Hepatocyte (in vitro differentiated cells): Measurements from ENCODE around the gene FAM3C. TPM values are rescaled to one million over a fixed set of nuclear protein-coding genes. Genes with fewer than 3 reads are reported as not detected.

Experiments
- DNase-seq: peaks from one replicate; pipeline ENCODE4 v3.0.0-alpha.2; 2016; ENCODE audit warnings: low spot score
- H2AFZ ChIP-seq: fragments of 200-600 bp; sonication (generic); 2 replicates; pipeline ENCODE4 v1.6.0; 2016; ENCODE audit warnings: antibody characterized with exemption, mild to moderate bottlenecking
- H3K27ac ChIP-seq: fragments of 200-600 bp; sonication (generic); 2 replicates; pipeline ENCODE4 v1.5.1; 2016; ENCODE audit warnings: mild to moderate bottlenecking
- H3K27me3 ChIP-seq: fragments of 200-600 bp; sonication (generic); 2 replicates; pipeline ENCODE4 v1.6.1; 2016
- H3K36me3 ChIP-seq: fragments of 200-600 bp; sonication (generic); replicated peaks from 2 replicates; pipeline ENCODE4 v1.5.1; 2016; ENCODE audit warnings: low read depth; ENCODE audit not compliant: insufficient read depth
- H3K4me1 ChIP-seq: fragments of 200-600 bp; sonication (generic); 2 replicates; pipeline ENCODE4 v1.5.1; 2016; ENCODE audit warnings: mild to moderate bottlenecking, moderate library complexity; ENCODE audit not compliant: insufficient read depth
- H3K4me2 ChIP-seq: fragments of 200-600 bp; sonication (generic); 2 replicates; pipeline ENCODE4 v1.6.0; 2016
- H3K4me3 ChIP-seq: fragments of 200-600 bp; sonication (generic); 2 replicates; pipeline ENCODE4 v1.5.1; 2016; ENCODE audit warnings: mild to moderate bottlenecking
- H3K79me2 ChIP-seq: fragments of 200-600 bp; sonication (generic); 2 replicates; pipeline ENCODE4 v1.6.0; 2017; ENCODE audit warnings: mild to moderate bottlenecking
- H3K9me2 ChIP-seq: fragments of 200-600 bp; sonication (generic); replicated peaks from 2 replicates; pipeline ENCODE4 v1.6.0; 2017; ENCODE audit warnings: mild to moderate bottlenecking; ENCODE audit not compliant: insufficient read depth
- H3K9me3 ChIP-seq: fragments of 200-600 bp; sonication (generic); 2 replicates; pipeline ENCODE4 v1.5.1; 2016; ENCODE audit warnings: low read depth, mild to moderate bottlenecking
- H4K20me1 ChIP-seq: fragments of 200-600 bp; sonication (generic); 2 replicates; pipeline ENCODE4 v1.6.0; 2016; ENCODE audit warnings: mild to moderate bottlenecking; ENCODE audit not compliant: insufficient read depth, poor library complexity, severe bottlenecking
- CTCF ChIP-seq: fragments of 200-600 bp; sonication (generic); IDR thresholded peaks from 2 replicates; pipeline ENCODE4 v1.5.1; 2016; ENCODE audit warnings: antibody characterized with exemption, mild to moderate bottlenecking; ENCODE audit not compliant: poor library complexity
- EZH2 ChIP-seq: fragments of 200-600 bp; sonication (generic); IDR thresholded peaks from 2 replicates; pipeline ENCODE4 v1.6.1; 2016; ENCODE audit warnings: antibody characterized with exemption, mild to moderate bottlenecking, borderline replicate concordance
- EZH2phosphoT487 ChIP-seq: fragments of 200-600 bp; sonication (generic); IDR thresholded peaks from one replicate; pipeline ENCODE4 v1.6.1; 2018; ENCODE audit warnings: antibody characterized with exemption, mild to moderate bottlenecking, low read depth, moderate library complexity; ENCODE audit not compliant: unreplicated experiment, severe bottlenecking
- WGBS: methylation state at CpG from one replicate; pipeline ENCODE4 v1.1.6; 2016; ENCODE audit warnings: low lambda C conversion rate; ENCODE audit errors: missing lambda C conversion rate; 5-methylcytosine and 5-hydroxymethylcytosine counted together
- polyA plus RNA-seq: library from polyadenylated mRNA; unstranded; fragments of >200 nt; fragmentation: Nextera tagmentation; extraction: Ambion mirVana; gene quantifications from 2 replicates; pipeline ENCODE4 v1.2.1, GENCODE V29; 2016
- total RNA-seq: library from RNA; depleted of rRNA; stranded (reverse); fragments of >200 nt; gene quantifications from 2 replicates; pipeline ENCODE4 v1.2.3, GENCODE V29; 2014

The FAM3C gene
- total and polyA plus RNA-seq, 2 experiments from 2014 or later, result 119 to 127 TPM

- TF ChIP-seq CTCF (no peak), EZH2 (no peak), EZH2phosphoT487 (no peak)
- Histone ChIP-seq H2AFZ (no peak overlapping the region), H3K27ac (no peak overlapping the region), H3K36me3 (no peaks in the 10 kb centered on the region), H3K79me2 (no peaks in the 10 kb centered on the region), H4K20me1 (no peaks in the 10 kb centered on the region), H3K9me2 (no peaks in the 10 kb centered on the region), H3K27me3 (no peaks in the 10 kb centered on the region), H3K4me1 (peaks cover 9% of the 10 kb centered on the region), H3K4me3 (no peak overlapping the region), H3K9me3 (no peaks in the 10 kb centered on the region), H3K4me2 (no peak overlapping the region)
- WGBS, result 57% methylated on average over 3 of the region's 3 CpGs
- no peak for DNase-seq
Observed at GRCh38 chr7:121306565-121306964, 89.5 kb downstream of the FAM3C start.

DNA sequence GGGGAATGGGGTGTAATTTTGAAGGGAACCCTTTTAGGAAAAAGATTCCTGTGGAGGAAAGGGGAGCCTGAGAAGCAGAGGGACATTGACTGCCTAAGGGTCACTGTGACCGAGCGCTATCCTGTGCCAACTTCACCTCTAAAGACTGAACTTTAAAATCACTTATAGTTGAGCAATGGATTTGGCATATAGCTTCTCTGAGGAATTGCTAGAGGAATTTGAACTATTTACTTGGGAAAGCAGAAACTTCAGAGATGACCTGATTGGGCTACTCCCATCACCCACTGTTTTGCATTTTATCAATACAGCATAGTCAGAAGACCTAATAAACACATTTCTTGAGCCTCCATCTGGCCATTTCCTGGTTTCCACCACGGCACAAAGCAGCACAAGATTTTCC lies 91.0 kb downstream of the FAM3C start:
- H3K4me3 ChIP-seq, result no peak overlapping the region
- no peaks in the 10 kb centered on the region for H3K9me2 ChIP-seq
- no peak for DNase-seq
- no peaks in the 10 kb centered on the region for H3K36me3 ChIP-seq
- WGBS, result 74% methylated on average over 3 of the region's 3 CpGs
- no peaks in the 10 kb centered on the region for H3K27me3 ChIP-seq
- no peaks in the 10 kb centered on the region for H3K79me2 ChIP-seq
- peaks cover 9% of the 10 kb centered on the region for H3K4me1 ChIP-seq
- no peaks in the 10 kb centered on the region for H3K9me3 ChIP-seq
- H4K20me1 ChIP-seq, result no peaks in the 10 kb centered on the region
- no peak overlapping the region for H2AFZ ChIP-seq
- peak overlapping the region; percentile 14 for H3K27ac ChIP-seq
- no peak for TF ChIP-seq CTCF
- no peak for TF ChIP-seq EZH2phosphoT487
- TF ChIP-seq EZH2, result no peak
- H3K4me2 ChIP-seq, result peak overlapping the region; percentile 28

- Histone ChIP-seq H2AFZ (no peak overlapping the region), H3K4me2 (peak overlapping the region; percentile 28), H3K9me2 (no peaks in the 10 kb centered on the region), H4K20me1 (no peaks in the 10 kb centered on the region), H3K4me3 (no peak overlapping the region), H3K4me1 (peaks cover 9% of the 10 kb centered on the region), H3K36me3 (no peaks in the 10 kb centered on the region), H3K79me2 (no peaks in the 10 kb centered on the region), H3K27me3 (no peaks in the 10 kb centered on the region), H3K9me3 (no peaks in the 10 kb centered on the region), H3K27ac (no peak overlapping the region)
- DNase-seq, result no peak
- WGBS, result 74% methylated on average over 1 of the region's 1 CpG
- TF ChIP-seq EZH2phosphoT487 (no peak), CTCF (no peak), EZH2 (no peak)
Observed at GRCh38 chr7:121304102-121304658, 91.9 kb downstream of the FAM3C start.
